GM12878 (cell line): ENCODE results near the gene SARS1.

ENCODE experiments used
- EZH2 ChIP-seq: IDR thresholded peaks from 2 replicates; pipeline ENCODE4 v1.6.1; 2012; ENCODE audit warnings: low read depth, mild to moderate bottlenecking, control low read depth, inconsistent platforms, low read length, borderline replicate concordance; ENCODE audit not compliant: control insufficient read depth
- JUNB ChIP-seq: IDR thresholded peaks from 2 replicates; pipeline ENCODE4 v1.6.1; 2016; ENCODE audit warnings: antibody characterized with exemption, mild to moderate bottlenecking
- MYC ChIP-seq: IDR thresholded peaks from 2 replicates; pipeline ENCODE4 v1.6.1; 2011; ENCODE audit warnings: mild to moderate bottlenecking, low read length, moderate library complexity, inconsistent platforms; ENCODE audit not compliant: insufficient read depth, insufficient replicate concordance, insufficient read length, severe bottlenecking
- POLR2A ChIP-seq: IDR thresholded peaks from 2 replicates; pipeline ENCODE4 v1.6.1; 2011; ENCODE audit warnings: low read depth, mild to moderate bottlenecking, low read length
- POLR2AphosphoS5 ChIP-seq: IDR thresholded peaks from 2 replicates; pipeline ENCODE4 v1.6.1; 2011; ENCODE audit warnings: mild to moderate bottlenecking, low read length, inconsistent platforms
- RCOR1 ChIP-seq: conservative IDR thresholded peaks from 2 replicates; pipeline ENCODE4 v1.6.1; 2012; ENCODE audit warnings: low read depth, low read length, improper control_type of control experiment
- TF ChIP-seq, protein P1 (sequence below): fragments of 450-650 bp; IDR thresholded peaks from 2 replicates; pipeline ENCODE4 v1.6.1; 2014; ENCODE audit warnings: mild to moderate bottlenecking
- TF ChIP-seq, protein P2 (sequence below), 3 experiments: IDR thresholded peaks in 2 of 3; conservative IDR thresholded peaks in 1 of 3; 2 replicates each; pipeline ENCODE4 v1.5.1; 2011; ENCODE audit warnings: low read depth in 3 of 3, low read length in 3 of 3, mild to moderate bottlenecking in 3 of 3, control low read depth in 2 of 3, moderate library complexity in 2 of 3, inconsistent platforms in 1 of 3, mixed read lengths in 1 of 3; ENCODE audit not compliant: control insufficient read depth in 2 of 3, insufficient read depth in 1 of 3; ENCODE audit errors: extremely low read depth in 1 of 3
- TF ChIP-seq, protein P3 (sequence below): IDR thresholded peaks from 2 replicates; pipeline ENCODE4 v1.6.1; 2011; ENCODE audit warnings: mild to moderate bottlenecking, low read depth, low read length, moderate library complexity; ENCODE audit not compliant: insufficient replicate concordance

DNA sequence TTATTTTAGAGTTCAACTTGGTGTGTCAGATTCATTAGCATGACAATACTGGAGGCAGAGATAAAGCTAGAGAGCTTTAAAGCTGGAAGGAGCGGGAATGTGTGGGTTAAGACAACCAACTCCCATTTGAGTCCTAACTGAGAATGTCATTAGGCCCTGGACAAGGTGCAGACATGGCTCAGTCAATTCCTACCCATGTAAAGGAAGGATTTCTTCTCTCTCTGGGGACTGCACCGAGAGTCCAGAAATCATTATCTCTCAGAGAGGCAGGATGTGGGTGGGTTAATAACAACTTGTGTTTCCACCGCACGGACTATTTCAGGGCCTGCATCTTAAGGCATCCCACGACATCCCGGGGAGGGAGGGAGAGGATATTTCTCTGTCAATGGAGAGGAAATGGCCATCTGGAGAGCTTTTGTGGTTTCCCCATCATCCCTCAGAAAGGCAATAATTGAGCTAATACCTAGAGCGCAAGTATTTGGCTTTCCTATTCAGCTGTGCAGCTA lies 46.7 kb upstream of the SARS1 start:
- TF ChIP-seq, protein P1, sequence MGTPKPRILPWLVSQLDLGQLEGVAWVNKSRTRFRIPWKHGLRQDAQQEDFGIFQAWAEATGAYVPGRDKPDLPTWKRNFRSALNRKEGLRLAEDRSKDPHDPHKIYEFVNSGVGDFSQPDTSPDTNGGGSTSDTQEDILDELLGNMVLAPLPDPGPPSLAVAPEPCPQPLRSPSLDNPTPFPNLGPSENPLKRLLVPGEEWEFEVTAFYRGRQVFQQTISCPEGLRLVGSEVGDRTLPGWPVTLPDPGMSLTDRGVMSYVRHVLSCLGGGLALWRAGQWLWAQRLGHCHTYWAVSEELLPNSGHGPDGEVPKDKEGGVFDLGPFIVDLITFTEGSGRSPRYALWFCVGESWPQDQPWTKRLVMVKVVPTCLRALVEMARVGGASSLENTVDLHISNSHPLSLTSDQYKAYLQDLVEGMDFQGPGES = no peak
- TF ChIP-seq POLR2AphosphoS5 (no peak), MYC (no peak), JUNB (no peak), POLR2A (no peak), RCOR1 (no peak), EZH2 (no peak)
- TF ChIP-seq, protein P2, sequence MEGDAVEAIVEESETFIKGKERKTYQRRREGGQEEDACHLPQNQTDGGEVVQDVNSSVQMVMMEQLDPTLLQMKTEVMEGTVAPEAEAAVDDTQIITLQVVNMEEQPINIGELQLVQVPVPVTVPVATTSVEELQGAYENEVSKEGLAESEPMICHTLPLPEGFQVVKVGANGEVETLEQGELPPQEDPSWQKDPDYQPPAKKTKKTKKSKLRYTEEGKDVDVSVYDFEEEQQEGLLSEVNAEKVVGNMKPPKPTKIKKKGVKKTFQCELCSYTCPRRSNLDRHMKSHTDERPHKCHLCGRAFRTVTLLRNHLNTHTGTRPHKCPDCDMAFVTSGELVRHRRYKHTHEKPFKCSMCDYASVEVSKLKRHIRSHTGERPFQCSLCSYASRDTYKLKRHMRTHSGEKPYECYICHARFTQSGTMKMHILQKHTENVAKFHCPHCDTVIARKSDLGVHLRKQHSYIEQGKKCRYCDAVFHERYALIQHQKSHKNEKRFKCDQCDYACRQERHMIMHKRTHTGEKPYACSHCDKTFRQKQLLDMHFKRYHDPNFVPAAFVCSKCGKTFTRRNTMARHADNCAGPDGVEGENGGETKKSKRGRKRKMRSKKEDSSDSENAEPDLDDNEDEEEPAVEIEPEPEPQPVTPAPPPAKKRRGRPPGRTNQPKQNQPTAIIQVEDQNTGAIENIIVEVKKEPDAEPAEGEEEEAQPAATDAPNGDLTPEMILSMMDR (IDR thresholded peaks at IDR 0.05 in 2 of 3, conservative IDR thresholded peaks at IDR 0.05 in 1 of 3; ENCODE audit: control insufficient read depth in 2 of 3, extremely low read depth in 1 of 3, insufficient read depth in 1 of 3, low read depth in 3 of 3, low read length in 3 of 3) = no peak
- TF ChIP-seq, protein P3, sequence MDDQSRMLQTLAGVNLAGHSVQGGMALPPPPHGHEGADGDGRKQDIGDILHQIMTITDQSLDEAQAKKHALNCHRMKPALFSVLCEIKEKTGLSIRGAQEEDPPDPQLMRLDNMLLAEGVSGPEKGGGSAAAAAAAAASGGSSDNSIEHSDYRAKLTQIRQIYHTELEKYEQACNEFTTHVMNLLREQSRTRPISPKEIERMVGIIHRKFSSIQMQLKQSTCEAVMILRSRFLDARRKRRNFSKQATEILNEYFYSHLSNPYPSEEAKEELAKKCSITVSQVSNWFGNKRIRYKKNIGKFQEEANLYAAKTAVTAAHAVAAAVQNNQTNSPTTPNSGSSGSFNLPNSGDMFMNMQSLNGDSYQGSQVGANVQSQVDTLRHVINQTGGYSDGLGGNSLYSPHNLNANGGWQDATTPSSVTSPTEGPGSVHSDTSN = no peak
